ENCODE measurements around the gene FBXW5. TPM values are rescaled to one million over a fixed set of nuclear protein-coding genes. Genes with fewer than 3 reads are reported as not detected.

FBXW5 gene
- total and polyA plus RNA-seq, 10 of the 15 experiments (the other 5 are each of a cell fraction or from before 2014, with no cell fraction given) = 0.21 to 97.3 (median 44.5) TPM

GRCh38 chr9:136939996-136940525, 4.5 kb downstream of the FBXW5 start:
- H3K27ac ChIP-seq (ENCODE audit: control insufficient read depth, insufficient read depth) = no peak overlapping the region
- peaks cover 2 to 26% of the 10 kb centered on the region in 2 experiments; a peak in 3 of 4 replicates for H3K36me3 ChIP-seq (ENCODE audit: control insufficient read depth in 2 of 2, insufficient read depth in 2 of 2, low read length in 1 of 2)
- ChIA-PET POLR2A (interaction anchor here (0.6 kb wide), 1 partner anchor 16 kb away, joined by 4 read pairs; no protein-coding TSS in a partner anchor), SMC1A (ENCODE audit: uncharacterized antibody, unreplicated experiment) (no interaction called here), RAD21 (ENCODE audit: unreplicated experiment) (no interaction called here), CTCF (interaction anchor here (1.3 kb wide), 1 partner anchor 90 kb away, joined by 5 read pairs; no protein-coding TSS in a partner anchor)
- H3K4me1 ChIP-seq (ENCODE audit: control insufficient read depth, insufficient read depth, low read length) = peaks cover 4% of the 10 kb centered on the region
- TF ChIP-seq PML (IDR thresholded peaks at IDR 0.05; ENCODE audit: low read length) (no peak), POLR2AphosphoS5 (IDR thresholded peaks at IDR 0.05; ENCODE audit: low read length) (peak; percentile 30)
- WGBS (ENCODE audit: insufficient coverage, insufficient replicate concordance, low lambda C conversion rate, missing lambda C conversion rate) = 89% methylated on average over 16 of the region's 16 CpGs
- no peak overlapping the region for H3K9ac ChIP-seq (ENCODE audit: control insufficient read depth, insufficient read depth, low read length)
- no peak overlapping the region for H3K4me3 ChIP-seq
- no peak overlapping the region for H2AFZ ChIP-seq (ENCODE audit: control insufficient read depth, low read depth, low read length)
- no peak for FAIRE-seq
- peaks cover 19% of the 10 kb centered on the region for H3K79me2 ChIP-seq (ENCODE audit: control insufficient read depth, insufficient read depth, low read length)
- in situ Hi-C loops (cut with MboI) = no loop called here
- H3K27me3 ChIP-seq (replicated peaks in 1 of 2; ENCODE audit: control insufficient read depth in 2 of 2, insufficient read depth in 2 of 2, low read length in 1 of 2) = no peaks in the 10 kb centered on the region
- BruUV-seq (replicated peaks) = no TSS peak
- no peaks in the 10 kb centered on the region for H4K20me1 ChIP-seq (ENCODE audit: control insufficient read depth, insufficient read depth)
- intact Hi-C loops (cut with micrococcal nuclease; ENCODE audit: unreplicated experiment) = loop anchor here (5.0 to 10.0 kb wide), 2 partner anchors 88 to 145 kb away; partner anchors contain the start of genes CCDC183, MAMDC4 and TMEM141
- no peak for DNase-seq (ENCODE audit: low read depth, low spot score)
- no peak overlapping the region for H3K4me2 ChIP-seq (ENCODE audit: control insufficient read depth, insufficient read depth)
- H3K9me3 ChIP-seq (replicated peaks; ENCODE audit: control insufficient read depth, insufficient read depth, low read length) = no peaks in the 10 kb centered on the region
- ATAC-seq = no peak

- ATAC-seq = no peak
- Histone ChIP-seq H3K27ac (ENCODE audit: control insufficient read depth, insufficient read depth) (no peak overlapping the region), H3K4me2 (ENCODE audit: control insufficient read depth, insufficient read depth) (no peak overlapping the region), H3K27me3 (replicated peaks in 1 of 2; ENCODE audit: control insufficient read depth in 2 of 2, insufficient read depth in 2 of 2, low read length in 1 of 2) (no peaks in the 10 kb centered on the region), H3K9me3 (replicated peaks; ENCODE audit: control insufficient read depth, insufficient read depth, low read length) (no peaks in the 10 kb centered on the region), H3K4me3 (no peak overlapping the region), H4K20me1 (ENCODE audit: control insufficient read depth, insufficient read depth) (no peaks in the 10 kb centered on the region), H2AFZ (ENCODE audit: control insufficient read depth, low read depth, low read length) (no peak overlapping the region), H3K79me2 (ENCODE audit: control insufficient read depth, insufficient read depth, low read length) (peaks cover 19% of the 10 kb centered on the region), H3K4me1 (ENCODE audit: control insufficient read depth, insufficient read depth, low read length) (no peaks in the 10 kb centered on the region; the same call in 1 of the 2 replicates), H3K9ac (ENCODE audit: control insufficient read depth, insufficient read depth, low read length) (no peak overlapping the region), H3K36me3 (ENCODE audit: control insufficient read depth in 2 of 2, insufficient read depth in 2 of 2, low read length in 1 of 2) (peaks cover 2 to 26% of the 10 kb centered on the region in 2 experiments; a peak in 3 of 4 replicates)
- ChIA-PET CTCF (interaction anchor here (1.3 kb wide), 1 partner anchor 90 kb away, joined by 5 read pairs; no protein-coding TSS in a partner anchor), POLR2A (interaction anchor here (0.6 kb wide), 2 partner anchors 16 to 26 kb away, joined by 4 read pairs; no protein-coding TSS in a partner anchor), RAD21 (ENCODE audit: unreplicated experiment) (no interaction called here), SMC1A (ENCODE audit: uncharacterized antibody, unreplicated experiment) (no interaction called here)
- no TSS peak for BruUV-seq (replicated peaks)
- TF ChIP-seq ZBTB11 (CRISPR knock-in tag; IDR thresholded peaks at IDR 0.05) (no peak), JUND (IDR thresholded peaks at IDR 0.05; ENCODE audit: low read depth, low read length) (no peak), JUNB (IDR thresholded peaks at IDR 0.05) (no peak), CBX3 (IDR thresholded peaks at IDR 0.05; ENCODE audit: borderline replicate concordance, low read depth) (no peak), MYB (IDR thresholded peaks at IDR 0.05; ENCODE audit: borderline replicate concordance, low read depth, low read length) (no peak), SMAD5 (IDR thresholded peaks at IDR 0.05; ENCODE audit: low read depth) (no peak), ZBTB4 (CRISPR knock-in tag; IDR thresholded peaks at IDR 0.05) (no peak), MXI1 (IDR thresholded peaks at IDR 0.05; ENCODE audit: low read depth, low read length) (no peak)
- FAIRE-seq = no peak
- in situ Hi-C loops (cut with MboI) (no loop called here), intact Hi-C loops (cut with micrococcal nuclease; ENCODE audit: unreplicated experiment) (no loop called here)
- no peak for DNase-seq (ENCODE audit: low read depth, low spot score)
- 99% methylated on average over 27 of the region's 28 CpGs for WGBS (ENCODE audit: insufficient coverage, insufficient replicate concordance, low lambda C conversion rate, missing lambda C conversion rate)
Observed at GRCh38 chr9:136939431-136939995, 5.0 kb downstream of the FBXW5 start.
